HEK293T (cell line): ENCODE data around the gene FXYD6.

Experiments used
- ARNT ChIP-seq: fragments of 450-650 bp; IDR thresholded peaks from 2 replicates; pipeline ENCODE4 v1.6.1; 2017; ENCODE audit warnings: mild to moderate bottlenecking
- BHLHE40 ChIP-seq: fragments of 450-650 bp; IDR thresholded peaks from 2 replicates; pipeline ENCODE4 v1.6.1; 2016; ENCODE audit warnings: mild to moderate bottlenecking, moderate library complexity, borderline replicate concordance
- CTBP1 ChIP-seq: fragments of 450-650 bp; IDR thresholded peaks from 2 replicates; pipeline ENCODE4 v1.6.1; 2016; ENCODE audit warnings: borderline replicate concordance
- ELF4 ChIP-seq: fragments of 450-650 bp; IDR thresholded peaks from 2 replicates; pipeline ENCODE4 v1.6.1; 2017; ENCODE audit warnings: antibody characterized with exemption
- FOXA1 ChIP-seq: fragments of 450-650 bp; IDR thresholded peaks from 2 replicates; pipeline ENCODE4 v1.6.1; 2016; ENCODE audit warnings: mild to moderate bottlenecking
- FOXK2 ChIP-seq: fragments of 450-650 bp; IDR thresholded peaks from 2 replicates; pipeline ENCODE4 v1.6.1; 2016; ENCODE audit warnings: mild to moderate bottlenecking
- HDGF ChIP-seq: fragments of 450-650 bp; IDR thresholded peaks from 2 replicates; pipeline ENCODE4 v1.6.1; 2017; ENCODE audit warnings: antibody characterized with exemption, borderline replicate concordance
- L3MBTL2 ChIP-seq: fragments of 450-650 bp; conservative IDR thresholded peaks from 2 replicates; pipeline ENCODE4 v1.6.1; 2016; ENCODE audit warnings: mild to moderate bottlenecking
- LEF1 ChIP-seq: fragments of 450-650 bp; IDR thresholded peaks from 2 replicates; pipeline ENCODE4 v1.6.1; 2017; ENCODE audit warnings: mild to moderate bottlenecking, borderline replicate concordance
- NFRKB ChIP-seq: fragments of 450-650 bp; IDR thresholded peaks from 2 replicates; pipeline ENCODE4 v1.6.1; 2016; ENCODE audit warnings: mild to moderate bottlenecking, moderate library complexity
- PKNOX1 ChIP-seq: fragments of 450-650 bp; IDR thresholded peaks from 2 replicates; pipeline ENCODE4 v1.6.1; 2016
- SP1 ChIP-seq: fragments of 450-650 bp; IDR thresholded peaks from 2 replicates; pipeline ENCODE4 v1.6.1; 2017
- SUZ12 ChIP-seq: fragments of 450-650 bp; IDR thresholded peaks from 2 replicates; pipeline ENCODE4 v1.6.1; 2016; ENCODE audit warnings: mild to moderate bottlenecking
- TARDBP ChIP-seq: fragments of 450-650 bp; IDR thresholded peaks from 2 replicates; pipeline ENCODE4 v1.6.1; 2016

- TF ChIP-seq ARNT (no peak), CTBP1 (no peak), HDGF (no peak), FOXK2 (no peak), ELF4 (no peak), SP1 (no peak), PKNOX1 (no peak), TARDBP (no peak), BHLHE40 (no peak), NFRKB (no peak), FOXA1 (no peak), SUZ12 (no peak), L3MBTL2 (no peak), LEF1 (no peak)
These were observed 14.3 kb downstream of the FXYD6 start for GRCh38 chr11:117862019-117862725.
